Measurements from ENCODE around the gene CD302. TPM values are rescaled to one million over a fixed set of nuclear protein-coding genes. Genes with fewer than 3 reads are reported as not detected.

CD302 gene
- polyA plus RNA-seq, 1 donor (not counting 4 experiments of a cell fraction or from before 2014, with no cell fraction given) = 0.20 TPM

- DNase-seq (ENCODE audit: low read depth, low spot score) (no peak), FAIRE-seq (peak; percentile 69)
- peak overlapping the region; percentile 88 for H3K27ac ChIP-seq (ENCODE audit: control insufficient read depth, insufficient read depth, low read length)
- no peaks in the 10 kb centered on the region for H3K27me3 ChIP-seq (ENCODE audit: control insufficient read depth, extremely low read depth, insufficient read depth, low read length)
- no peak for TF ChIP-seq EZH2 (IDR thresholded peaks at IDR 0.05; ENCODE audit: low read length)
- TF ChIP-seq, protein P1, sequence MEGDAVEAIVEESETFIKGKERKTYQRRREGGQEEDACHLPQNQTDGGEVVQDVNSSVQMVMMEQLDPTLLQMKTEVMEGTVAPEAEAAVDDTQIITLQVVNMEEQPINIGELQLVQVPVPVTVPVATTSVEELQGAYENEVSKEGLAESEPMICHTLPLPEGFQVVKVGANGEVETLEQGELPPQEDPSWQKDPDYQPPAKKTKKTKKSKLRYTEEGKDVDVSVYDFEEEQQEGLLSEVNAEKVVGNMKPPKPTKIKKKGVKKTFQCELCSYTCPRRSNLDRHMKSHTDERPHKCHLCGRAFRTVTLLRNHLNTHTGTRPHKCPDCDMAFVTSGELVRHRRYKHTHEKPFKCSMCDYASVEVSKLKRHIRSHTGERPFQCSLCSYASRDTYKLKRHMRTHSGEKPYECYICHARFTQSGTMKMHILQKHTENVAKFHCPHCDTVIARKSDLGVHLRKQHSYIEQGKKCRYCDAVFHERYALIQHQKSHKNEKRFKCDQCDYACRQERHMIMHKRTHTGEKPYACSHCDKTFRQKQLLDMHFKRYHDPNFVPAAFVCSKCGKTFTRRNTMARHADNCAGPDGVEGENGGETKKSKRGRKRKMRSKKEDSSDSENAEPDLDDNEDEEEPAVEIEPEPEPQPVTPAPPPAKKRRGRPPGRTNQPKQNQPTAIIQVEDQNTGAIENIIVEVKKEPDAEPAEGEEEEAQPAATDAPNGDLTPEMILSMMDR (optimal IDR thresholded peaks at IDR 0.05 in 1 of 3, IDR thresholded peaks at IDR 0.05 in 1 of 3, conservative IDR thresholded peaks at IDR 0.05 in 1 of 3; ENCODE audit: extremely low read depth in 1 of 3, insufficient read depth in 2 of 3, low read length in 3 of 3) = no peak
- peaks cover 39% of the 10 kb centered on the region for H3K4me1 ChIP-seq (ENCODE audit: control insufficient read depth, extremely low read depth, insufficient read depth, low read length)
- peaks cover 7% of the 10 kb centered on the region for H3K9me1 ChIP-seq (ENCODE audit: control insufficient read depth, extremely low read depth, insufficient read depth, low read length)
- peaks cover 84% of the 10 kb centered on the region for H3K79me2 ChIP-seq (ENCODE audit: control insufficient read depth, insufficient read depth, low read length)
- peak overlapping the region; percentile 61 for H3K9ac ChIP-seq (ENCODE audit: control insufficient read depth, extremely low read depth, insufficient read depth, low read length)
- peak overlapping the region in 2 of 3 experiments; percentile 29 to 31 for H3K4me3 ChIP-seq (ENCODE audit: control insufficient read depth in 2 of 3, extremely low read depth in 1 of 3, insufficient read depth in 2 of 3, low read depth in 1 of 3, low read length in 3 of 3)
- H3K36me3 ChIP-seq (ENCODE audit: control insufficient read depth in 2 of 2, extremely low read depth in 1 of 2, insufficient read depth in 2 of 2, low read length in 2 of 2) = peaks cover 21 to 33% of the 10 kb centered on the region in 2 experiments
- no peak overlapping the region for H2AFZ ChIP-seq (ENCODE audit: control insufficient read depth, low read length)
- no peaks in the 10 kb centered on the region for H3K9me3 ChIP-seq (ENCODE audit: control insufficient read depth, low read depth, low read length)
- H4K20me1 ChIP-seq (ENCODE audit: control insufficient read depth, extremely low read depth, insufficient read depth, low read length) = peaks cover 16% of the 10 kb centered on the region
- H3K4me2 ChIP-seq (ENCODE audit: control insufficient read depth, extremely low read depth, insufficient read depth, low read depth, low read length) = peak overlapping the region; percentile 80
- dilution Hi-C loops (cut with MboI; ENCODE audit: extremely low pct_ligation_motif_present, low sequenced_read_pairs) = no loop called here
Observed at GRCh38 chr2:159735648-159736047, 62.4 kb downstream of the CD302 start.

GRCh38 chr2:159728629-159729028, 69.4 kb downstream of the CD302 start:
- dilution Hi-C loops (cut with MboI; ENCODE audit: extremely low pct_ligation_motif_present, low sequenced_read_pairs) = no loop called here
- no peak for TF ChIP-seq EZH2 (IDR thresholded peaks at IDR 0.05; ENCODE audit: low read length)
- TF ChIP-seq, protein P1 (optimal IDR thresholded peaks at IDR 0.05 in 1 of 3, IDR thresholded peaks at IDR 0.05 in 1 of 3, conservative IDR thresholded peaks at IDR 0.05 in 1 of 3; ENCODE audit: extremely low read depth in 1 of 3, insufficient read depth in 2 of 3, low read length in 3 of 3) = no peak
- H3K9me1 ChIP-seq (ENCODE audit: control insufficient read depth, extremely low read depth, insufficient read depth, low read length) = peaks cover 5% of the 10 kb centered on the region
- H3K4me2 ChIP-seq (ENCODE audit: control insufficient read depth, extremely low read depth, insufficient read depth, low read depth, low read length) = no peak overlapping the region
- no peak overlapping the region for H3K27ac ChIP-seq (ENCODE audit: control insufficient read depth, insufficient read depth, low read length)
- H3K27me3 ChIP-seq (ENCODE audit: control insufficient read depth, extremely low read depth, insufficient read depth, low read length) = no peaks in the 10 kb centered on the region
- H3K9me3 ChIP-seq (ENCODE audit: control insufficient read depth, low read depth, low read length) = no peaks in the 10 kb centered on the region
- peaks cover 33% of the 10 kb centered on the region for H4K20me1 ChIP-seq (ENCODE audit: control insufficient read depth, extremely low read depth, insufficient read depth, low read length)
- FAIRE-seq = no peak
- H3K79me2 ChIP-seq (ENCODE audit: control insufficient read depth, insufficient read depth, low read length) = peaks cover 95% of the 10 kb centered on the region
- DNase-seq (ENCODE audit: low read depth, low spot score) = no peak
- no peak overlapping the region for H3K4me3 ChIP-seq (ENCODE audit: control insufficient read depth in 2 of 3, extremely low read depth in 1 of 3, insufficient read depth in 2 of 3, low read depth in 1 of 3, low read length in 3 of 3)
- H3K36me3 ChIP-seq (ENCODE audit: control insufficient read depth in 2 of 2, extremely low read depth in 1 of 2, insufficient read depth in 2 of 2, low read length in 2 of 2) = peaks cover 14 to 16% of the 10 kb centered on the region in 2 experiments
- no peaks in the 10 kb centered on the region for H3K4me1 ChIP-seq (ENCODE audit: control insufficient read depth, extremely low read depth, insufficient read depth, low read length)
- H2AFZ ChIP-seq (ENCODE audit: control insufficient read depth, low read length) = no peak overlapping the region
- no peak overlapping the region for H3K9ac ChIP-seq (ENCODE audit: control insufficient read depth, extremely low read depth, insufficient read depth, low read length)
